Measurements from ENCODE around the gene LMOD3.
A peak's percentile ranks its signal among the peaks of the same experiment; 100 is the strongest.

LMOD3 gene

GRCh38 chr3:69144631-69145245 is 22.3 kb upstream of the LMOD3 start:
- TF ChIP-seq SPI1 (IDR thresholded peaks at IDR 0.05; ENCODE audit: borderline replicate concordance, low read depth) = peak; percentile 21; the same call in 1 of the 2 replicates
- no peak for TF ChIP-seq CTCF (IDR thresholded peaks at IDR 0.05; ENCODE audit: insufficient read depth, low read length)
- no peak for TF ChIP-seq GABPA (IDR thresholded peaks at IDR 0.05; ENCODE audit: low read depth)
- Histone ChIP-seq H3K4me3 (replicated peaks; ENCODE audit: insufficient read depth, low read length) (no peak overlapping the region), H3K27ac (replicated peaks) (no peak overlapping the region), H3K27me3 (ENCODE audit: insufficient read depth, poor library complexity, severe bottlenecking) (no peaks in the 10 kb centered on the region)
- DNase-seq (ENCODE audit: low read depth in 1 of 2, low spot score in 1 of 2) = peak in 1 of 2 experiments; percentile 42

GRCh38 chr3:69143612-69144011 is 21.2 kb upstream of the LMOD3 start:
- H3K4me3 ChIP-seq (replicated peaks; ENCODE audit: insufficient read depth, low read length) = no peak overlapping the region
- no peak for DNase-seq (ENCODE audit: low read depth in 1 of 2, low spot score in 1 of 2)
- no peaks in the 10 kb centered on the region for H3K27me3 ChIP-seq (ENCODE audit: insufficient read depth, poor library complexity, severe bottlenecking)
- no peak overlapping the region for H3K27ac ChIP-seq (replicated peaks)
- TF ChIP-seq CTCF (IDR thresholded peaks at IDR 0.05; ENCODE audit: insufficient read depth, low read length) (no peak), SPI1 (IDR thresholded peaks at IDR 0.05; ENCODE audit: borderline replicate concordance, low read depth) (no peak), POLR2AphosphoS5 (IDR thresholded peaks at IDR 0.05; ENCODE audit: low read depth) (no peak), GABPA (IDR thresholded peaks at IDR 0.05; ENCODE audit: low read depth) (no peak), REST (IDR thresholded peaks at IDR 0.05; ENCODE audit: insufficient replicate concordance, low read depth) (no peak)

GRCh38 chr3:69142797-69143454 is 20.5 kb upstream of the LMOD3 start:
- TF ChIP-seq GABPA (IDR thresholded peaks at IDR 0.05; ENCODE audit: low read depth) (no peak), POLR2AphosphoS5 (IDR thresholded peaks at IDR 0.05; ENCODE audit: low read depth) (no peak), REST (IDR thresholded peaks at IDR 0.05; ENCODE audit: insufficient replicate concordance, low read depth) (no peak), SPI1 (IDR thresholded peaks at IDR 0.05; ENCODE audit: borderline replicate concordance, low read depth) (no peak), CTCF (IDR thresholded peaks at IDR 0.05; ENCODE audit: insufficient read depth, low read length) (no peak)
- H3K4me3 ChIP-seq (replicated peaks; ENCODE audit: insufficient read depth, low read length) = no peak overlapping the region
- DNase-seq (ENCODE audit: low read depth in 1 of 2, low spot score in 1 of 2) = no peak
- no peaks in the 10 kb centered on the region for H3K27me3 ChIP-seq (ENCODE audit: insufficient read depth, poor library complexity, severe bottlenecking)
- no peak overlapping the region for H3K27ac ChIP-seq (replicated peaks)
